Daoy (cell line): ENCODE measurements around the gene ANKUB1. TPM values are rescaled to one million over a fixed set of nuclear protein-coding genes. Genes with fewer than 3 reads are reported as not detected.
"Not testable (repeated sequence)": the region's sequence is repeated elsewhere in the genome, so short reads cannot be mapped to it uniquely, and the experiment has no call there.

ENCODE experiments used
- DNase-seq: peaks from one replicate; pipeline ENCODE4 v3.0.0-alpha.2; 2015; ENCODE audit warnings: low read depth
- total RNA-seq: library from RNA; depleted of rRNA; stranded (reverse); fragments of >200 nt; shearing (Covaris generic); gene quantifications from 2 replicates; pipeline ENCODE4 v1.2.3, GENCODE V29; 2014; rRNA removed

Gene ANKUB1, protein sequence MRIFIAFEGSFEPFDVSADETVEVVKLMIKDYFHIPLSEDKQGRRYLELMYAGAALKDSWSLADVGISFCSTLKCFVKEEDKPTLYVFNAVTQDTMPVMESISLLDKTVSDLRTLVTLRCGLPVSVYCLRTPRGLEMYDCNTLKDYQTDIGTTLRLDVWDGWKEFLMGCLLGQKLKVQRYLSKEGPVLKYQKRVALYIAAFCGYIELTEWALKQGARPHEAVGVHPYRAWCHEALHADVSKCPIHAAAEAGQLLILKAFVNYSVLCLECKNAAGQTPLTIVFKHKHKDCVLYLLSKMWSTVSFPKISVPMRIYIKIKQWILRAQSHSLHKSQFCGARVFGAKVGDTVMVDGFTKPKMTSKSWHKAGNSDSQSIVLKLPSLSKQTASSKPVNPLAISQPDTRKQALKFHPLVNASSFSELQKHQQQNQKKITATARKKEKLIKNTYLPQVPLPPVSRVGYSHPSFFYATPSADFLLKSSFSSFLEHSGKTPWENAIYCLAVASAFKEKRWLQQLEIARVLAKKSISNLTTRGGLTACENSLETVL
- total RNA-seq: not detected in 2 replicates

- no peak for DNase-seq
These were observed at the start of gene ANKUB1 for GRCh38 chr3:149792452-149793270. ANKUB1 (minus strand) TSS chr3:149792554; CDS start chr3:149792366, 188 bp downstream.

DNA sequence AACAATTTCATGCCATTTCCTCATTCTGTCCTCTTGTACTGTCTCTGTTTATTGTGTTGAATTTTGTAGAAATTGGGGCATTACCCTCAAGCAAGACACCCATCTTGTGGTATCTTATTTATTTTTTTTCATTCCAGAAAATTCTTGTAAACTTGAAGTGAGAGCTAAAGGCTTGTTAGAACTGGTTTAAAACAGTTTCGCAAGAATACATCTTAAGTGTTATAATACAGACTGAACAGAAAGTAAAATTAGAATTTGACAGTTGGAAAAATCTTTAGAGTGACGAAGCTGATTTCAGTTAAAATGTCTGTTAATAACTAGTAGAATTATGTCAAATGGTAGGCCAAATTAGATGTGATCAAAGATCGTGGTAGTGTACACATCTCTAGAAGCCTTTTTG lies 47.5 kb upstream of the ANKUB1 start:
- DNase-seq: no peak

DNA sequence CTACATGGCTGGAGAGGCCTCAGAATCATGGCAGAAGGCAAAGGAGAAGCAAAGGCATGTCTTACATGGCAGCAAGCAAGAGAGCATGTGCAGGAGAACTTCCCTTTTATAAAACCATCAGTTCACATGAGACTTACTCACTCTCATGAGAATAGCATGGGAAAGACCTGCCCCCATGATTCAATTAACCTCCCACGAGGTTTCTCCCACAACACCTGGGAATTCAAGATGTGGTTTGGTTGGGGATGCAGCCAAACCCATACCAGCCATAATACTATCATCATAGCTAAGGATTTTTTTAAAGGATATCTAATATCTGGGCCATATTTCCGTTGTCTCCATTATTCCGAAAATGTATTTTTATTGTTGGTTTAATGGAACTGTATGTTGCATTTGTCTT lies 47.1 kb upstream of the ANKUB1 start:
- DNase-seq: peak; percentile 6

DNA sequence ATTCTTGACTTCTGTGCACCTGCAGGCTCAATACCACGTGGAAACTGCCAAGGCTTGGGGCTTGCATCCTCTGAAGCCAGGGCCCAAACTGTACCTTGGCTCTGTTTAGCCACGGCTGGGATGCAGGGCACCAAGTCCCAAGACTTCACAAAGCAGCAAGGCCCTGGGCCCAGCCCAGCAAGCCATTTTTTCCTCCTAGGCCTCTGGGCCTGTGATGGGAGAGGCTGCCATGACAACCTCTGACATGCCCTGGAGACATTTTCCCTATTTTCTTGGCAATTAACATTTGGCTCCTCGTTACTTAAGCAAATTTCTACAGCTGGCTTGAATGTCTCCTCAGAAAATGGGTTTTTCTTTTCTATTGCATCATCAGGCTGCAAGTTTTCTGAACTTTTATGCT lies 46.1 kb upstream of the ANKUB1 start:
- DNase-seq: not testable (repeated sequence)

GRCh38 chr3:149833241-149833640 lies 40.9 kb upstream of the ANKUB1 start:
- DNase-seq: no peak

GRCh38 chr3:149832086-149832485 lies 39.7 kb upstream of the ANKUB1 start:
- no peak for DNase-seq

- no peak for DNase-seq
These were observed 39.0 kb upstream of the ANKUB1 start for GRCh38 chr3:149831321-149831720.

DNA sequence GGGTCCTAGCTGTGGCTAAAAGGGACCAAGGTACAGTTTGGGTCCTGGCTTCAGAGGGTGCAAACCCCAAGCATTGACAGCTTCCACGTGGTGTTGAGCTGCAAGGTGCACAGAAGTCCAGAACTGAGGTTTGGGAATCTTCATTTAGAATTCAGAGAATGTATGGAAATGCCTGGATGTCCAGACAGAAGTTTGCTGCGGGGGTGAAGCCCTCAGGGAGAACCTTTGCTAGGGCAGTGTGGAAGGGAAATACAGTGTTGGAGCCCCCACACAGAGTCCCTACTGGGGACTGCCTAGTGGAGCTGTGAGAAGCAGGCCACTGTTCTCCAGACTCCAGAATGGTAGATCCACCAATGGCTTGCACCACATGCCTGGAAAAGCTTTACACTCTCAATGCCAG lies 38.5 kb upstream of the ANKUB1 start:
- DNase-seq: no peak

- DNase-seq: not testable (repeated sequence)
These were observed 37.3 kb upstream of the ANKUB1 start for GRCh38 chr3:149829631-149830030.

- DNase-seq: no peak
These were observed 36.0 kb upstream of the ANKUB1 start for GRCh38 chr3:149828390-149828789.

DNA sequence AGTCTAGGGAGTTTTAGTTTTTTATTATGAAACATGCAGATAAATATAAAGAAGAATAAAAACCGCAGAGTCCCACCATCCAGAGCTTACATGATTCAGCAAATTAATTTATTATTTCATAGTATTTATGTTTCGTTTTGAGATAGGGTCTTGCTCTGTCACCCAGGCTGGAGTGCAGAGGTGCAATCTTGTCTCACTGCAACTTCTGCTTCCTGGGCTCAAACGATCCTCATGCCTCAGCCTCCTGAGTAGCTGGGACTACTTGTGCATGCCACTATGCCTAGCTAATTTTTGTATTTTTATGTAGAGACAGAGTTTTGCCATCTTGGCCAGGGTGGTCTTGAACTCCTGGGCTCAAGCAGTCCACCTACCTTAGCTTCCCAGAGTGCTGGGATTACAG lies 34.3 kb upstream of the ANKUB1 start:
- no peak for DNase-seq

- DNase-seq: no peak
These were observed 27.8 kb upstream of the ANKUB1 start for GRCh38 chr3:149820183-149820582.

- no peak for DNase-seq
These were observed 27.1 kb upstream of the ANKUB1 start for GRCh38 chr3:149819432-149819831.

- no peak for DNase-seq
These were observed 24.6 kb upstream of the ANKUB1 start for GRCh38 chr3:149816986-149817385.

DNA sequence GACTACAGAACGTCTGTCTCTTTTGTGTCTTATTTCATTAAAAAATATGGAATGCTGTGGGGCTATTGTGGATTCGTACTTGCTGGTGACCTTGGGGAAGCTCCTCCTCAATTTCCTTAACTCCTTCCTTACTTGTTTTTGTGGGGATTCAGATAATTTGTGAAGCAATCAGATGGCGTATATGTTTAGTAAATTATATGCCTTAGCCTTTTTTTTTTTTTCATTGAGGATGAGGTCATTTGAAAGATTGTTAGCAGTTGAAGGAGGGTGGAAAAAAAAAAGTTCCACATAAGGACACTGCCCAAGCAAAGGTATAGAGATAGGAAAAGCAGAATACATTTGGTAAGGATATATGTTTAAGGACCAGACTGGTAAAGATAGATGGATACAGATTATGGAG lies 24.0 kb upstream of the ANKUB1 start:
- DNase-seq: no peak

DNA sequence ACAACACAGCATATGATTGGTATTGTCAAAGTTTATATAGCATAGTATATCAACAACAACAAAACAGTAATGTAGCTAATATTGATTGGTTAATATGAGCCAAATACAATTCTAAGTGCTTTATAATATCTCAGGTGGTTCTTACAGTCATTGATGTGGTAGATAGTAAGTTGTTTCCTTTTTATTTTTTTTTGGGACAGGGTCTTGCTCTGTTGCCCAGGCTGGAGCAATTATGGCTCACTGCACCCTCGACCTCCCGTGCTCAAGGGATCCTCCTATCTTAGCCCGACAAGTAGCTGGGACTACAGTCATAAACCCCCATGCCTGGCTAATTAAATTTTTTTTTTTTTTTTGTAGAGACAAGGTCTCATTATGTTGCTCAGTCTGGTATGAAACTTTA lies 23.4 kb upstream of the ANKUB1 start:
- DNase-seq: no peak

- no peak for DNase-seq
These were observed 23.0 kb upstream of the ANKUB1 start for GRCh38 chr3:149815321-149815720.

GRCh38 chr3:149813367-149814281 lies 21.3 kb upstream of the ANKUB1 start:
- DNase-seq: peak; percentile 23

- DNase-seq: peak; percentile 96
These were observed 20.4 kb upstream of the ANKUB1 start, which contains the start of gene RNF13 for GRCh38 chr3:149812606-149813366. RNF13 (plus strand) TSS chr3:149813215; CDS start chr3:149846027, 32,812 bp downstream.

DNA sequence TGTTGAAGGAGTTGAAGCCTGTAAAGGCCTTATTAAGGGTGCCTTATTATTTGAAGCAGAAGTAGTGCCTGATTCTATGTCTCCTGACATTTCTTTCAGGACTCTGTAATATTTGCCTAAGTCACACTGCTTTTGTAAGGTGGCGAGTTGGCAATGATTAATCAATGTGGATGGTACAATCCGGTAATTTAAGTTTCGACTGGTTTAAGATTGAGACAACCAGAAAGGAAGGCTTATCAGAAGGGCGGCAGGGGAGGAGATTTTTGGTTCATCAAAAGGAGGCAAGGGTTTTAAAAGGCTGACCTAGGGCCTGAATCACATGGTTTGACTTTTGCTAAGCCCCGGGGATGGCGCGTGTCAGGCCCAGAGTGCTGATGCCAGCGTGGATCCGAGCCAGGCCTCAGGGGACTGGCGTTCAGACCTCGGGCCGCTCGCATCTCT lies 19.8 kb upstream of the ANKUB1 start:
- DNase-seq: no peak

GRCh38 chr3:149810846-149811245 lies 18.5 kb upstream of the ANKUB1 start:
- no peak for DNase-seq
